NCI-H187 (cell line): ENCODE results near the gene CDH24.

Experiments
- DNase-seq, 2 experiments: peaks; one replicate each; lab custom pipeline; 2025; lab: John Stamatoyannopoulos, UW

CDH24 gene

GRCh38 chr14:23060536-23061260 is 3.4 kb upstream of the CDH24 start:
- DNase-seq, result no peak

GRCh38 chr14:23058654-23059504 is 1.6 kb upstream of the CDH24 start:
- DNase-seq, result no peak

GRCh38 chr14:23057757-23058653 is 685 bp upstream of the CDH24 start:
- no peak for DNase-seq

GRCh38 chr14:23056145-23056955 is 970 bp downstream of the CDH24 start:
- DNase-seq, result no peak

- DNase-seq, result no peak
Measured at GRCh38 chr14:23055621-23056144, 1.6 kb downstream of the CDH24 start.

GRCh38 chr14:23055147-23055550 is 2.2 kb downstream of the CDH24 start:
- no peak for DNase-seq

GRCh38 chr14:23054000-23054811 is 3.1 kb downstream of the CDH24 start:
- no peak for DNase-seq

GRCh38 chr14:23053426-23053825 is 3.9 kb downstream of the CDH24 start:
- no peak for DNase-seq

- DNase-seq, result no peak
Measured at GRCh38 chr14:23052671-23053070, 4.6 kb downstream of the CDH24 start.

GRCh38 chr14:23052182-23052623 is 5.1 kb downstream of the CDH24 start:
- DNase-seq, result no peak

GRCh38 chr14:23051141-23052057 is 5.9 kb downstream of the CDH24 start:
- no peak for DNase-seq

GRCh38 chr14:23049011-23049410 is 8.3 kb downstream of the CDH24 start:
- no peak for DNase-seq

GRCh38 chr14:23047751-23048693 is 9.3 kb downstream of the CDH24 start:
- DNase-seq, result no peak

GRCh38 chr14:23047034-23047634 is 10.2 kb downstream of the CDH24 start:
- DNase-seq, result no peak

GRCh38 chr14:23045419-23046357 is 11.6 kb downstream of the CDH24 start:
- DNase-seq, result no peak

GRCh38 chr14:23044840-23045239 is 12.5 kb downstream of the CDH24 start:
- no peak for DNase-seq
